Ovary (tissue), 3 donors: ENCODE measurements around the gene MAOA.

Source experiments
- EP300 ChIP-seq: sonication (generic); formaldehyde crosslinking; IDR thresholded peaks from one replicate; pipeline ENCODE4 v1.6.1; 2017; ENCODE audit warnings: antibody characterized with exemption
- POLR2A ChIP-seq: fragments of 450-650 bp; IDR thresholded peaks from one replicate; pipeline ENCODE4 v1.6.1; 2017; ENCODE audit warnings: antibody characterized with exemption, mild to moderate bottlenecking, moderate library complexity
- TF ChIP-seq, protein P1 (sequence below), 3 donors: fragments of 450-650 bp in 2 of 3; fragments of 200-600 bp in 1 of 3; IDR thresholded peaks; one replicate each; pipeline versions ENCODE4 v1.5.1 to v1.8.0; 2016 to 2022; ENCODE audit warnings: antibody characterized with exemption in 3 of 3, mild to moderate bottlenecking in 1 of 3
- donor health status: DM: no; HTN: no; CAD: no.

DNA sequence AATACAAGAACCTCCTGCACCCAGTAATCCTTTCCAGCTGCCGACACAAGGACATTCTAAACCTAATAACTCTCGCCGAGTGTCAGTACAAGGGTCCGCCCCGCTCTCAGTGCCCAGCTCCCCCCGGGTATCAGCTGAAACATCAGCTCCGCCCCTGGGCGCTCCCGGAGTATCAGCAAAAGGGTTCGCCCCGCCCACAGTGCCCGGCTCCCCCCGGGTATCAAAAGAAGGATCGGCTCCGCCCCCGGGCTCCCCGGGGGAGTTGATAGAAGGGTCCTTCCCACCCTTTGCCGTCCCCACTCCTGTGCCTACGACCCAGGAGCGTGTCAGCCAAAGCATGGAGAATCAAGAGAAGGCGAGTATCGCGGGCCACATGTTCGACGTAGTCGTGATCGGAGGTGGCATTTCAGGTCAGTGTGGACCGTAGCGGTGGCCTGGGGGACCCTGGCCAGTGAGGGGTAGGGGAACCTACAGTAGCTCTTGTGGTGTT lies at the start of gene MAOA:
- no peak for TF ChIP-seq EP300
- TF ChIP-seq, protein P1, sequence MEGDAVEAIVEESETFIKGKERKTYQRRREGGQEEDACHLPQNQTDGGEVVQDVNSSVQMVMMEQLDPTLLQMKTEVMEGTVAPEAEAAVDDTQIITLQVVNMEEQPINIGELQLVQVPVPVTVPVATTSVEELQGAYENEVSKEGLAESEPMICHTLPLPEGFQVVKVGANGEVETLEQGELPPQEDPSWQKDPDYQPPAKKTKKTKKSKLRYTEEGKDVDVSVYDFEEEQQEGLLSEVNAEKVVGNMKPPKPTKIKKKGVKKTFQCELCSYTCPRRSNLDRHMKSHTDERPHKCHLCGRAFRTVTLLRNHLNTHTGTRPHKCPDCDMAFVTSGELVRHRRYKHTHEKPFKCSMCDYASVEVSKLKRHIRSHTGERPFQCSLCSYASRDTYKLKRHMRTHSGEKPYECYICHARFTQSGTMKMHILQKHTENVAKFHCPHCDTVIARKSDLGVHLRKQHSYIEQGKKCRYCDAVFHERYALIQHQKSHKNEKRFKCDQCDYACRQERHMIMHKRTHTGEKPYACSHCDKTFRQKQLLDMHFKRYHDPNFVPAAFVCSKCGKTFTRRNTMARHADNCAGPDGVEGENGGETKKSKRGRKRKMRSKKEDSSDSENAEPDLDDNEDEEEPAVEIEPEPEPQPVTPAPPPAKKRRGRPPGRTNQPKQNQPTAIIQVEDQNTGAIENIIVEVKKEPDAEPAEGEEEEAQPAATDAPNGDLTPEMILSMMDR (IDR thresholded peaks at IDR 0.05): no peak
- peak; percentile 22 for TF ChIP-seq POLR2A
